Measurements from ENCODE around the gene KRTAP10-10.

The KRTAP10-10 gene

GRCh38 chr21:44613386-44614155 lies 23.6 kb upstream of the KRTAP10-10 start:
- POLR2A ChIA-PET, result no interaction called here
- H3K27me3 ChIP-seq (replicated peaks in 2 of 5; ENCODE audit: control insufficient read depth in 4 of 5, insufficient read depth in 5 of 5, low read length in 4 of 5), result no peaks in the 10 kb centered on the region
- peaks cover 0 to 18% (median 6%) of the 10 kb centered on the region in 5 experiments for H3K9me3 ChIP-seq (ENCODE audit: control extremely low read depth in 1 of 5, control insufficient read depth in 4 of 5, insufficient read depth in 2 of 5, low read depth in 1 of 5, low read length in 4 of 5)
- H3K27ac ChIP-seq (ENCODE audit: insufficient read depth in 1 of 2, low read depth in 1 of 2, low read length in 2 of 2, poor library complexity in 1 of 2, severe bottlenecking in 2 of 2), result no peak overlapping the region
- no peak for DNase-seq
- CTCF ChIA-PET, result no interaction called here
- no peaks in the 10 kb centered on the region for H3K4me1 ChIP-seq (ENCODE audit: control extremely low read depth in 1 of 4, control insufficient read depth in 4 of 4, insufficient read depth in 4 of 4, low read length in 3 of 4)
- WGBS (ENCODE audit: insufficient coverage), result 97% methylated on average over 20 of the region's 26 CpGs
- no peaks in the 10 kb centered on the region for H3K36me3 ChIP-seq (ENCODE audit: control insufficient read depth in 4 of 4, insufficient read depth in 4 of 4, low read length in 3 of 4)
- H3K4me3 ChIP-seq (ENCODE audit: control insufficient read depth in 1 of 7, extremely low read depth in 1 of 7, insufficient read depth in 4 of 7, low read depth in 2 of 7, low read length in 6 of 7), result no peak overlapping the region

GRCh38 chr21:44614161-44614631 lies 23.0 kb upstream of the KRTAP10-10 start:
- Histone ChIP-seq H3K27ac (ENCODE audit: insufficient read depth in 1 of 2, low read depth in 1 of 2, low read length in 2 of 2, poor library complexity in 1 of 2, severe bottlenecking in 2 of 2) (no peak overlapping the region), H3K9me3 (ENCODE audit: control extremely low read depth in 1 of 5, control insufficient read depth in 4 of 5, insufficient read depth in 2 of 5, low read depth in 1 of 5, low read length in 4 of 5) (peaks cover 0 to 20% (median 6%) of the 10 kb centered on the region in 5 experiments), H3K36me3 (ENCODE audit: control insufficient read depth in 4 of 4, insufficient read depth in 4 of 4, low read length in 3 of 4) (no peaks in the 10 kb centered on the region), H3K4me3 (ENCODE audit: control insufficient read depth in 1 of 7, extremely low read depth in 1 of 7, insufficient read depth in 4 of 7, low read depth in 2 of 7, low read length in 6 of 7) (no peak overlapping the region), H3K27me3 (replicated peaks in 2 of 5; ENCODE audit: control insufficient read depth in 4 of 5, insufficient read depth in 5 of 5, low read length in 4 of 5) (no peaks in the 10 kb centered on the region), H3K4me1 (ENCODE audit: control extremely low read depth in 1 of 4, control insufficient read depth in 4 of 4, insufficient read depth in 4 of 4, low read length in 3 of 4) (no peaks in the 10 kb centered on the region)
- 93% methylated on average over 17 of the region's 20 CpGs for WGBS (ENCODE audit: insufficient coverage)
- POLR2A ChIA-PET, result no interaction called here
- CTCF ChIA-PET, result no interaction called here
- DNase-seq, result no peak

- WGBS (ENCODE audit: insufficient coverage), result 95% methylated on average over 24 of the region's 28 CpGs
- H3K27ac ChIP-seq (ENCODE audit: insufficient read depth in 1 of 2, low read depth in 1 of 2, low read length in 2 of 2, poor library complexity in 1 of 2, severe bottlenecking in 2 of 2), result no peak overlapping the region
- peaks cover 0 to 2% (median 0%) of the 10 kb centered on the region in 5 experiments for H3K27me3 ChIP-seq (replicated peaks in 2 of 5; ENCODE audit: control insufficient read depth in 4 of 5, insufficient read depth in 5 of 5, low read length in 4 of 5)
- no peak for DNase-seq
- H3K36me3 ChIP-seq (ENCODE audit: control insufficient read depth in 4 of 4, insufficient read depth in 4 of 4, low read length in 3 of 4), result no peaks in the 10 kb centered on the region
- peaks cover 0 to 15% (median 8%) of the 10 kb centered on the region in 5 experiments for H3K9me3 ChIP-seq (ENCODE audit: control extremely low read depth in 1 of 5, control insufficient read depth in 4 of 5, insufficient read depth in 2 of 5, low read depth in 1 of 5, low read length in 4 of 5)
- CTCF ChIA-PET, result no interaction called here
- no peak overlapping the region for H3K4me3 ChIP-seq (ENCODE audit: control insufficient read depth in 1 of 7, extremely low read depth in 1 of 7, insufficient read depth in 4 of 7, low read depth in 2 of 7, low read length in 6 of 7)
- POLR2A ChIA-PET, result no interaction called here
- no peaks in the 10 kb centered on the region for H3K4me1 ChIP-seq (ENCODE audit: control extremely low read depth in 1 of 4, control insufficient read depth in 4 of 4, insufficient read depth in 4 of 4, low read length in 3 of 4)
These were observed 22.2 kb upstream of the KRTAP10-10 start for GRCh38 chr21:44614961-44615391.

- ChIA-PET POLR2A (no interaction called here), CTCF (no interaction called here)
- H3K36me3 ChIP-seq (ENCODE audit: control insufficient read depth in 4 of 4, insufficient read depth in 4 of 4, low read length in 3 of 4), result no peaks in the 10 kb centered on the region
These were observed 21.7 kb upstream of the KRTAP10-10 start for GRCh38 chr21:44615466-44615865.

GRCh38 chr21:44615911-44616590 lies 21.1 kb upstream of the KRTAP10-10 start:
- Histone ChIP-seq H3K36me3 (ENCODE audit: control insufficient read depth in 4 of 4, insufficient read depth in 4 of 4, low read length in 3 of 4) (no peaks in the 10 kb centered on the region), H3K4me3 (ENCODE audit: control insufficient read depth in 1 of 7, extremely low read depth in 1 of 7, insufficient read depth in 4 of 7, low read depth in 2 of 7, low read length in 6 of 7) (no peak overlapping the region), H3K4me1 (ENCODE audit: control extremely low read depth in 1 of 4, control insufficient read depth in 4 of 4, insufficient read depth in 4 of 4, low read length in 3 of 4) (no peaks in the 10 kb centered on the region), H3K27ac (ENCODE audit: insufficient read depth in 1 of 2, low read depth in 1 of 2, low read length in 2 of 2, poor library complexity in 1 of 2, severe bottlenecking in 2 of 2) (no peak overlapping the region), H3K9me3 (ENCODE audit: control extremely low read depth in 1 of 5, control insufficient read depth in 4 of 5, insufficient read depth in 2 of 5, low read depth in 1 of 5, low read length in 4 of 5) (peaks cover 0 to 15% (median 7%) of the 10 kb centered on the region in 5 experiments), H3K27me3 (replicated peaks in 2 of 5; ENCODE audit: control insufficient read depth in 4 of 5, insufficient read depth in 5 of 5, low read length in 4 of 5) (peaks cover 0 to 2% (median 0%) of the 10 kb centered on the region in 5 experiments)
- WGBS (ENCODE audit: insufficient coverage), result 90% methylated on average over 16 of the region's 17 CpGs
- no peak for DNase-seq
- POLR2A ChIA-PET, result no interaction called here
- CTCF ChIA-PET, result no interaction called here

More at GRCh38 chr21:44615466-44615865, 21.7 kb upstream of the KRTAP10-10 start:
- Histone ChIP-seq H3K4me1 (ENCODE audit: control extremely low read depth in 1 of 4, control insufficient read depth in 4 of 4, insufficient read depth in 4 of 4, low read length in 3 of 4) (no peaks in the 10 kb centered on the region), H3K4me3 (ENCODE audit: control insufficient read depth in 1 of 7, extremely low read depth in 1 of 7, insufficient read depth in 4 of 7, low read depth in 2 of 7, low read length in 6 of 7) (no peak overlapping the region), H3K27ac (ENCODE audit: insufficient read depth in 1 of 2, low read depth in 1 of 2, low read length in 2 of 2, poor library complexity in 1 of 2, severe bottlenecking in 2 of 2) (no peak overlapping the region), H3K9me3 (ENCODE audit: control extremely low read depth in 1 of 5, control insufficient read depth in 4 of 5, insufficient read depth in 2 of 5, low read depth in 1 of 5, low read length in 4 of 5) (peaks cover 0 to 17% (median 9%) of the 10 kb centered on the region in 5 experiments), H3K27me3 (replicated peaks in 2 of 5; ENCODE audit: control insufficient read depth in 4 of 5, insufficient read depth in 5 of 5, low read length in 4 of 5) (peaks cover 0 to 2% (median 0%) of the 10 kb centered on the region in 5 experiments)
- WGBS (ENCODE audit: insufficient coverage), result 100% methylated on average over 1 of the region's 8 CpGs
- DNase-seq, result no peak

GRCh38 chr21:44616591-44616926 lies 20.6 kb upstream of the KRTAP10-10 start:
- Histone ChIP-seq H3K4me3 (ENCODE audit: control insufficient read depth in 1 of 7, extremely low read depth in 1 of 7, insufficient read depth in 4 of 7, low read depth in 2 of 7, low read length in 6 of 7) (no peak overlapping the region), H3K36me3 (ENCODE audit: control insufficient read depth in 4 of 4, insufficient read depth in 4 of 4, low read length in 3 of 4) (no peaks in the 10 kb centered on the region), H3K27me3 (replicated peaks in 2 of 5; ENCODE audit: control insufficient read depth in 4 of 5, insufficient read depth in 5 of 5, low read length in 4 of 5) (peaks cover 0 to 2% (median 0%) of the 10 kb centered on the region in 5 experiments), H3K27ac (ENCODE audit: insufficient read depth in 1 of 2, low read depth in 1 of 2, low read length in 2 of 2, poor library complexity in 1 of 2, severe bottlenecking in 2 of 2) (no peak overlapping the region), H3K4me1 (ENCODE audit: control extremely low read depth in 1 of 4, control insufficient read depth in 4 of 4, insufficient read depth in 4 of 4, low read length in 3 of 4) (no peaks in the 10 kb centered on the region), H3K9me3 (ENCODE audit: control extremely low read depth in 1 of 5, control insufficient read depth in 4 of 5, insufficient read depth in 2 of 5, low read depth in 1 of 5, low read length in 4 of 5) (peaks cover 0 to 14% (median 7%) of the 10 kb centered on the region in 5 experiments)
- 89% methylated on average over 16 of the region's 16 CpGs for WGBS (ENCODE audit: insufficient coverage)
- ChIA-PET POLR2A (no interaction called here), CTCF (no interaction called here)
- DNase-seq, result no peak

GRCh38 chr21:44617071-44617501 lies 20.1 kb upstream of the KRTAP10-10 start:
- WGBS (ENCODE audit: insufficient coverage), result 85% methylated on average over 8 of the region's 8 CpGs
- no peak for DNase-seq
- ChIA-PET CTCF (no interaction called here), POLR2A (no interaction called here)
- Histone ChIP-seq H3K27ac (ENCODE audit: insufficient read depth in 1 of 2, low read depth in 1 of 2, low read length in 2 of 2, poor library complexity in 1 of 2, severe bottlenecking in 2 of 2) (no peak overlapping the region), H3K4me1 (ENCODE audit: control extremely low read depth in 1 of 4, control insufficient read depth in 4 of 4, insufficient read depth in 4 of 4, low read length in 3 of 4) (no peaks in the 10 kb centered on the region), H3K9me3 (ENCODE audit: control extremely low read depth in 1 of 5, control insufficient read depth in 4 of 5, insufficient read depth in 2 of 5, low read depth in 1 of 5, low read length in 4 of 5) (peaks cover 0 to 15% (median 6%) of the 10 kb centered on the region in 5 experiments), H3K4me3 (ENCODE audit: control insufficient read depth in 1 of 7, extremely low read depth in 1 of 7, insufficient read depth in 4 of 7, low read depth in 2 of 7, low read length in 6 of 7) (no peak overlapping the region), H3K36me3 (ENCODE audit: control insufficient read depth in 4 of 4, insufficient read depth in 4 of 4, low read length in 3 of 4) (no peaks in the 10 kb centered on the region), H3K27me3 (replicated peaks in 2 of 5; ENCODE audit: control insufficient read depth in 4 of 5, insufficient read depth in 5 of 5, low read length in 4 of 5) (peaks cover 0 to 2% (median 0%) of the 10 kb centered on the region in 5 experiments)
